ENCODE data around the gene KCNMA1. TPM values are rescaled to one million over a fixed set of nuclear protein-coding genes. Genes with fewer than 3 reads are reported as not detected.

KCNMA1 gene
- total and polyA plus RNA-seq, 9 of the 15 experiments (the other 6 are each of a cell fraction or from before 2014, with no cell fraction given): 0.01 to 0.95 (median 0.15) TPM; not detected in 4

DNA sequence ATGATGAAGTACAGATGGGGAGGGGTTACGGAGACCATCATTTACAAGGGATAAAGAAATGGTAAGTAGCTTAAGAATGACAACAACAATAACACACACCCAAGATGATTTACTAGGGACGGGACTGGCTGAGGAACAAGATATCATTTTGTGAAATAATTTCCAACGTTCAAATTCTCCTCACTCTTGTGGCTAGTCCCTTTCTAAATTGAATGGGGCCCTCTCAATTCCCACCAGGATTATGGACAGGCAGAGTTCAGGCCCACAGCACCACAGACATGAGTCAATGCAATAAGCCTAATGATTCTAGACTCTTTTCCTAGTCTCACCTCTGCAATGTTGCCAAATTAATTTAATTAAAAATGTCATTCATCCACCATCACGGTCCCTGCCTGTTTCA lies 448.1 kb downstream of the KCNMA1 start:
- no peaks in the 10 kb centered on the region for H3K27me3 ChIP-seq (ENCODE audit: control insufficient read depth in 2 of 2, insufficient read depth in 2 of 2, low read length in 2 of 2)
- in situ Hi-C loops (cut with MboI): no loop called here
- no peaks in the 10 kb centered on the region for H3K4me1 ChIP-seq (replicated peaks in 1 of 2; ENCODE audit: control insufficient read depth in 2 of 2, insufficient read depth in 2 of 2, low read length in 2 of 2)
- CTCF ChIA-PET (ENCODE audit: low intra/inter-chr PET ratio): no interaction called here
- H3K9me1 ChIP-seq (ENCODE audit: control insufficient read depth, insufficient read depth, low read length): no peaks in the 10 kb centered on the region
- no TSS peak for BruUV-seq (replicated peaks)
- DNase-seq (ENCODE audit: extremely low read depth in 1 of 4, low spot score in 3 of 4): no peak
- no peak overlapping the region for H3K4me3 ChIP-seq
- H3K36me3 ChIP-seq (ENCODE audit: control insufficient read depth, insufficient read depth, low read length): no peaks in the 10 kb centered on the region
- no peak overlapping the region for H3K27ac ChIP-seq (ENCODE audit: extremely low read depth, low read depth, low read length)
- no peaks in the 10 kb centered on the region for H4K20me1 ChIP-seq (replicated peaks; ENCODE audit: control insufficient read depth, insufficient read depth, low read length)
- ATAC-seq: no peak
- no peaks in the 10 kb centered on the region for H3K79me2 ChIP-seq (ENCODE audit: control insufficient read depth, insufficient read depth, low read length)
- no peak overlapping the region for H2AFZ ChIP-seq (ENCODE audit: low read depth, low read length)
- whole genome bisulfite sequencing (ENCODE audit: insufficient coverage, low coverage, missing lambda C conversion rate): 0% methylated on average over 4 of the region's 4 CpGs
- intact Hi-C loops (cut with micrococcal nuclease): no loop called here
- no peak for FAIRE-seq
- H3K4me2 ChIP-seq (ENCODE audit: insufficient read depth, low read length): no peak overlapping the region
- POLR2A ChIA-PET: no interaction called here
- no peak overlapping the region for H3K9ac ChIP-seq (ENCODE audit: insufficient read depth in 1 of 2, low read depth in 2 of 2, low read length in 2 of 2)
- H3K9me3 ChIP-seq (replicated peaks; ENCODE audit: control insufficient read depth, insufficient read depth, low read depth, low read length): no peaks in the 10 kb centered on the region
- TF ChIP-seq, protein P1, sequence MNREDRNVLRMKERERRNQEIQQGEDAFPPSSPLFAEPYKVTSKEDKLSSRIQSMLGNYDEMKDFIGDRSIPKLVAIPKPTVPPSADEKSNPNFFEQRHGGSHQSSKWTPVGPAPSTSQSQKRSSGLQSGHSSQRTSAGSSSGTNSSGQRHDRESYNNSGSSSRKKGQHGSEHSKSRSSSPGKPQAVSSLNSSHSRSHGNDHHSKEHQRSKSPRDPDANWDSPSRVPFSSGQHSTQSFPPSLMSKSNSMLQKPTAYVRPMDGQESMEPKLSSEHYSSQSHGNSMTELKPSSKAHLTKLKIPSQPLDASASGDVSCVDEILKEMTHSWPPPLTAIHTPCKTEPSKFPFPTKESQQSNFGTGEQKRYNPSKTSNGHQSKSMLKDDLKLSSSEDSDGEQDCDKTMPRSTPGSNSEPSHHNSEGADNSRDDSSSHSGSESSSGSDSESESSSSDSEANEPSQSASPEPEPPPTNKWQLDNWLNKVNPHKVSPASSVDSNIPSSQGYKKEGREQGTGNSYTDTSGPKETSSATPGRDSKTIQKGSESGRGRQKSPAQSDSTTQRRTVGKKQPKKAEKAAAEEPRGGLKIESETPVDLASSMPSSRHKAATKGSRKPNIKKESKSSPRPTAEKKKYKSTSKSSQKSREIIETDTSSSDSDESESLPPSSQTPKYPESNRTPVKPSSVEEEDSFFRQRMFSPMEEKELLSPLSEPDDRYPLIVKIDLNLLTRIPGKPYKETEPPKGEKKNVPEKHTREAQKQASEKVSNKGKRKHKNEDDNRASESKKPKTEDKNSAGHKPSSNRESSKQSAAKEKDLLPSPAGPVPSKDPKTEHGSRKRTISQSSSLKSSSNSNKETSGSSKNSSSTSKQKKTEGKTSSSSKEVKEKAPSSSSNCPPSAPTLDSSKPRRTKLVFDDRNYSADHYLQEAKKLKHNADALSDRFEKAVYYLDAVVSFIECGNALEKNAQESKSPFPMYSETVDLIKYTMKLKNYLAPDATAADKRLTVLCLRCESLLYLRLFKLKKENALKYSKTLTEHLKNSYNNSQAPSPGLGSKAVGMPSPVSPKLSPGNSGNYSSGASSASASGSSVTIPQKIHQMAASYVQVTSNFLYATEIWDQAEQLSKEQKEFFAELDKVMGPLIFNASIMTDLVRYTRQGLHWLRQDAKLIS (CRISPR knock-in tag; IDR thresholded peaks at IDR 0.05): no peak
- TF ChIP-seq GABPB2 (CRISPR knock-in tag; conservative IDR thresholded peaks at IDR 0.05) (no peak), ZNF76 (CRISPR knock-in tag; IDR thresholded peaks at IDR 0.05; ENCODE audit: borderline replicate concordance) (no peak), NFE2L1 (tag; IDR thresholded peaks at IDR 0.05; ENCODE audit: borderline replicate concordance, low read depth) (no peak), ZNF586 (CRISPR knock-in tag; conservative IDR thresholded peaks at IDR 0.05) (no peak), JUND (IDR thresholded peaks at IDR 0.05; ENCODE audit: borderline replicate concordance, low read depth, low read length) (no peak), JUND (tag; IDR thresholded peaks at IDR 0.05; ENCODE audit: borderline replicate concordance, low read depth, low read length) (no peak), ARHGAP35 (IDR thresholded peaks at IDR 0.05; ENCODE audit: partially characterized antibody) (no peak), SRSF7 (optimal IDR thresholded peaks at IDR 0.05; ENCODE audit: low read depth, low read length) (no peak), KLF13 (tag; IDR thresholded peaks at IDR 0.05; ENCODE audit: borderline replicate concordance, low read depth) (no peak)
- TF ChIP-seq, protein P2, sequence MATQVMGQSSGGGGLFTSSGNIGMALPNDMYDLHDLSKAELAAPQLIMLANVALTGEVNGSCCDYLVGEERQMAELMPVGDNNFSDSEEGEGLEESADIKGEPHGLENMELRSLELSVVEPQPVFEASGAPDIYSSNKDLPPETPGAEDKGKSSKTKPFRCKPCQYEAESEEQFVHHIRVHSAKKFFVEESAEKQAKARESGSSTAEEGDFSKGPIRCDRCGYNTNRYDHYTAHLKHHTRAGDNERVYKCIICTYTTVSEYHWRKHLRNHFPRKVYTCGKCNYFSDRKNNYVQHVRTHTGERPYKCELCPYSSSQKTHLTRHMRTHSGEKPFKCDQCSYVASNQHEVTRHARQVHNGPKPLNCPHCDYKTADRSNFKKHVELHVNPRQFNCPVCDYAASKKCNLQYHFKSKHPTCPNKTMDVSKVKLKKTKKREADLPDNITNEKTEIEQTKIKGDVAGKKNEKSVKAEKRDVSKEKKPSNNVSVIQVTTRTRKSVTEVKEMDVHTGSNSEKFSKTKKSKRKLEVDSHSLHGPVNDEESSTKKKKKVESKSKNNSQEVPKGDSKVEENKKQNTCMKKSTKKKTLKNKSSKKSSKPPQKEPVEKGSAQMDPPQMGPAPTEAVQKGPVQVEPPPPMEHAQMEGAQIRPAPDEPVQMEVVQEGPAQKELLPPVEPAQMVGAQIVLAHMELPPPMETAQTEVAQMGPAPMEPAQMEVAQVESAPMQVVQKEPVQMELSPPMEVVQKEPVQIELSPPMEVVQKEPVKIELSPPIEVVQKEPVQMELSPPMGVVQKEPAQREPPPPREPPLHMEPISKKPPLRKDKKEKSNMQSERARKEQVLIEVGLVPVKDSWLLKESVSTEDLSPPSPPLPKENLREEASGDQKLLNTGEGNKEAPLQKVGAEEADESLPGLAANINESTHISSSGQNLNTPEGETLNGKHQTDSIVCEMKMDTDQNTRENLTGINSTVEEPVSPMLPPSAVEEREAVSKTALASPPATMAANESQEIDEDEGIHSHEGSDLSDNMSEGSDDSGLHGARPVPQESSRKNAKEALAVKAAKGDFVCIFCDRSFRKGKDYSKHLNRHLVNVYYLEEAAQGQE (IDR thresholded peaks at IDR 0.05; ENCODE audit: borderline replicate concordance): no peak
- TF ChIP-seq, protein P2 (CRISPR knock-in tag; IDR thresholded peaks at IDR 0.05; ENCODE audit: low read depth): no peak
